Heart left ventricle (tissue), 13 donors: ENCODE results near the gene ROBO1.

Experiments
- POLR2A ChIP-seq, 2 donors: fragments of 450-650 bp; IDR thresholded peaks; one replicate each; pipeline ENCODE4 v1.6.1; 2017; ENCODE audit warnings: antibody characterized with exemption in 2 of 2, mild to moderate bottlenecking in 2 of 2, moderate library complexity in 2 of 2
- TF ChIP-seq, protein P1 (sequence below), 12 donors: fragments of 200-600 bp; sonication (generic) in 4 of 12; IDR thresholded peaks; one replicate each; pipeline versions ENCODE4 v1.5.0 to v1.8.0; 2018 to 2022; ENCODE audit warnings: antibody characterized with exemption in 12 of 12, mild to moderate bottlenecking in 5 of 12
- donor health status: ischemic (EF 13 %, LVEDD 7.1; RV severe dilation, severe dysfunction).
- donor health status: DM: no; HTN: yes; CAD: no.
- donor health status: DM: no; HTN: no; CAD: no.
- donor health status: ischemic (EF 25% LVEDD 6.9; RV normal size, moderate dysfunction).
- donor health status: ischemic (EF 25% LVEDD 5.7; RV mildly dilated, moderate dysfunction).
- donor health status: ischemic (EF 35%, LVEDD 5.7; RV mildly dilated, moderate dysfunction).
- donor health status: nonischemic (EF 11% LVEDD 7.7; RV severe dilation, severe dysfunction).
- donor health status: DM: yes; HTN: yes; CAD: no.
- donor health status: PGD.
- donor health status: ischemic (EF 29% LVEDD 5.4; RV normal size, mild dysfunction).
- donor health status: nonischemic (EF 23%, LVEDD 6.1; RV moderate dilation, normal function).

DNA sequence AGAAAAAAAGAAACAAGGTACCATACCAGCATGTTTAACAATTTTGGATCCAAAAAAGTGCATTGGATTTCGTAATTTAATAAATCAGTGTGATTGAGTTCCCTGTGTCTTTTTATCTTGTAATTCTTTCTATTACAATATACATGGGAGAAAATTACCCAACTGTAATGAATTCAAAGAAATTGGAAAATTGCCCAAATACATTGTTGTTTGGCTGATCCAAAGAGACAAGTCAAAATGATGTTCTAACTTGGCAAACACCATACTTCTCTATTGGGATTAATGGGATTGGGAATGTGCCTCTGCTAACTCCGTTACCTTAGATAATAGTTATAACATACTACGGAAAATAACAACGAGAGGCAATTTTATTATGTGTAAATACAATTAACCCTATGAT, 1097.1 kb downstream of the ROBO1 start:
- TF ChIP-seq POLR2A (IDR thresholded peaks at IDR 0.05), result no peak
- TF ChIP-seq, protein P1, sequence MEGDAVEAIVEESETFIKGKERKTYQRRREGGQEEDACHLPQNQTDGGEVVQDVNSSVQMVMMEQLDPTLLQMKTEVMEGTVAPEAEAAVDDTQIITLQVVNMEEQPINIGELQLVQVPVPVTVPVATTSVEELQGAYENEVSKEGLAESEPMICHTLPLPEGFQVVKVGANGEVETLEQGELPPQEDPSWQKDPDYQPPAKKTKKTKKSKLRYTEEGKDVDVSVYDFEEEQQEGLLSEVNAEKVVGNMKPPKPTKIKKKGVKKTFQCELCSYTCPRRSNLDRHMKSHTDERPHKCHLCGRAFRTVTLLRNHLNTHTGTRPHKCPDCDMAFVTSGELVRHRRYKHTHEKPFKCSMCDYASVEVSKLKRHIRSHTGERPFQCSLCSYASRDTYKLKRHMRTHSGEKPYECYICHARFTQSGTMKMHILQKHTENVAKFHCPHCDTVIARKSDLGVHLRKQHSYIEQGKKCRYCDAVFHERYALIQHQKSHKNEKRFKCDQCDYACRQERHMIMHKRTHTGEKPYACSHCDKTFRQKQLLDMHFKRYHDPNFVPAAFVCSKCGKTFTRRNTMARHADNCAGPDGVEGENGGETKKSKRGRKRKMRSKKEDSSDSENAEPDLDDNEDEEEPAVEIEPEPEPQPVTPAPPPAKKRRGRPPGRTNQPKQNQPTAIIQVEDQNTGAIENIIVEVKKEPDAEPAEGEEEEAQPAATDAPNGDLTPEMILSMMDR (IDR thresholded peaks at IDR 0.05), result no peak
